Lung (tissue), 12 donors: ENCODE measurements around the gene CYBA. TPM values are rescaled to one million over a fixed set of nuclear protein-coding genes. Genes with fewer than 3 reads are reported as not detected.

Source experiments
- ATAC-seq: fragments of 200-7000 bp; cut with Tn5 transposase; one replicate; pipeline ENCODE4 v1.9.1; 2020; ENCODE audit warnings: moderate number of reproducible peaks; ENCODE audit not compliant: insufficient read depth, low FRiP score
- DNase-seq, 3 donors: peaks; one replicate each; pipeline ENCODE4 v3.0.0-alpha.2; 2013 to 2017
- H3K27ac ChIP-seq, 2 donors: one replicate each; pipeline ENCODE4 v1.5.1; 2013; ENCODE audit warnings: mild to moderate bottlenecking in 2 of 2, moderate library complexity in 2 of 2, control low read depth in 1 of 2, inconsistent platforms in 1 of 2, low read depth in 1 of 2, low read length in 1 of 2
- H3K27me3 ChIP-seq, 3 donors: one replicate each; pipeline ENCODE4 v1.5.1; 2013; ENCODE audit warnings: low read length in 2 of 3; ENCODE audit not compliant: control insufficient read depth in 3 of 3, insufficient read depth in 3 of 3
- H3K36me3 ChIP-seq, 4 donors: one replicate each; pipeline ENCODE4 v1.5.1; 2013; ENCODE audit warnings: low read length in 4 of 4, mild to moderate bottlenecking in 1 of 4, moderate library complexity in 1 of 4; ENCODE audit not compliant: control insufficient read depth in 4 of 4, insufficient read depth in 4 of 4
- H3K4me1 ChIP-seq, 5 donors: one replicate each; pipeline ENCODE4 v1.5.1; 2013; ENCODE audit warnings: low read length in 5 of 5, mild to moderate bottlenecking in 2 of 5, moderate library complexity in 1 of 5; ENCODE audit not compliant: control insufficient read depth in 5 of 5, insufficient read depth in 5 of 5
- H3K4me3 ChIP-seq: one replicate; pipeline ENCODE4 v1.5.1; 2013; ENCODE audit warnings: mild to moderate bottlenecking, control low read depth, moderate library complexity
- H3K9ac ChIP-seq, 2 donors: one replicate each; pipeline ENCODE4 v1.5.1; 2013; ENCODE audit warnings: low read length in 2 of 2, control low read depth in 1 of 2; ENCODE audit not compliant: insufficient read depth in 1 of 2
- H3K9me3 ChIP-seq, 4 donors: one replicate each; pipeline ENCODE4 v1.5.1; 2013; ENCODE audit warnings: low read length in 3 of 4, mild to moderate bottlenecking in 1 of 4, moderate library complexity in 1 of 4; ENCODE audit not compliant: control insufficient read depth in 4 of 4, insufficient read depth in 3 of 4
- CTCF ChIP-seq: IDR thresholded peaks from 2 replicates; pipeline ENCODE4 v1.5.1; 2012; ENCODE audit warnings: mild to moderate bottlenecking; ENCODE audit errors: control extremely low read depth, extremely low read depth
- WGBS, 2 donors: extraction: QIAGEN DNeasy Blood & Tissue Kit; methylation state at CpG; one replicate each; pipeline ENCODE4 v1.1.7; 2013; 5-methylcytosine and 5-hydroxymethylcytosine counted together
- polyA plus RNA-seq, 2 donors: library from polyadenylated mRNA; stranded (reverse); fragments of 200-250 nt; gene quantifications; one replicate each; pipeline ENCODE4 v1.2.1, GENCODE V29; 2013
- total RNA-seq, 2 donors: library from RNA; depleted of rRNA in 1 of 2; stranded (reverse); fragments of >200 nt in 1 of 2; gene quantifications; one replicate each; pipeline ENCODE4 v1.2.1, GENCODE V29; 2014 to 2021
- donor health status: control.
- donor health status: control.
- donor health status: Bipolar disorder and iron deficiency.
- donor health status: healthy.
- donor health status: DM: yes; HTN: yes; CAD: no.

Gene CYBA
- total and polyA plus RNA-seq, 4 donors: 113 to 879 (median 349) TPM

- WGBS, 2 donors: 64 to 82% methylated on average over 20 of the region's 20 CpGs
- TF ChIP-seq CTCF: no peak
- peak overlapping the region; percentile 55 for H3K4me3 ChIP-seq
- H3K9me3 ChIP-seq: no peaks in the 10 kb centered on the region
- peaks cover 0 to 28% (median 2%) of the 10 kb centered on the region in 4 donors for H3K36me3 ChIP-seq
- DNase-seq (no peak), ATAC-seq (no peak)
- no peaks in the 10 kb centered on the region for H3K27me3 ChIP-seq
- no peak overlapping the region for H3K9ac ChIP-seq
- peak overlapping the region in 1 of 2 donors; percentile 33 for H3K27ac ChIP-seq
- H3K4me1 ChIP-seq: peaks cover 0 to 14% (median 6%) of the 10 kb centered on the region in 5 donors
Measured at GRCh38 chr16:88649195-88649923, 1.5 kb downstream of the CYBA start.

GRCh38 chr16:88647178-88648070 lies 3.4 kb downstream of the CYBA start:
- H3K27me3 ChIP-seq: no peaks in the 10 kb centered on the region
- no peak overlapping the region for H3K27ac ChIP-seq
- H3K9ac ChIP-seq: no peak overlapping the region
- H3K4me3 ChIP-seq: no peak overlapping the region
- 92 to 95% methylated on average over 19 to 22 of the region's 22 CpGs for WGBS, 2 donors
- ATAC-seq (no peak), DNase-seq (no peak)
- no peaks in the 10 kb centered on the region for H3K9me3 ChIP-seq
- peaks cover 0 to 14% (median 6%) of the 10 kb centered on the region in 5 donors for H3K4me1 ChIP-seq
- H3K36me3 ChIP-seq: peaks cover 0 to 26% (median 2%) of the 10 kb centered on the region in 4 donors
- TF ChIP-seq CTCF: no peak

GRCh38 chr16:88646345-88647034 lies 4.4 kb downstream of the CYBA start:
- H3K36me3 ChIP-seq: peaks cover 0 to 21% (median 2%) of the 10 kb centered on the region in 4 donors
- no peak for DNase-seq
- TF ChIP-seq CTCF: no peak
- H3K9ac ChIP-seq: no peak overlapping the region
- peaks cover 0 to 13% (median 6%) of the 10 kb centered on the region in 5 donors for H3K4me1 ChIP-seq
- no peak overlapping the region for H3K27ac ChIP-seq
- WGBS, 2 donors: 89 to 94% methylated on average over 24 to 28 of the region's 28 CpGs
- H3K9me3 ChIP-seq: no peaks in the 10 kb centered on the region
- H3K27me3 ChIP-seq: no peaks in the 10 kb centered on the region
- no peak for ATAC-seq
- H3K4me3 ChIP-seq: no peak overlapping the region
